Kidney (tissue), 14 donors: ENCODE data around the gene RALGPS1. TPM values are rescaled to one million over a fixed set of nuclear protein-coding genes. Genes with fewer than 3 reads are reported as not detected.

Experiments
- DNase-seq, 5 donors: peaks; one replicate each; pipeline ENCODE4 v3.0.0-alpha.2; 2013 to 2020
- FAIRE-seq: peaks from 2 replicates; lab custom pipeline; 2012; peaks lifted over from hg19 to GRCh38; lab: Jason Lieb, UNC
- H3K27ac ChIP-seq, 2 donors: one replicate each; pipeline ENCODE4 v1.7.0; 2013; ENCODE audit warnings: low read depth in 2 of 2, low read length in 2 of 2, inconsistent platforms in 1 of 2
- H3K27me3 ChIP-seq: one replicate; pipeline ENCODE4 v1.7.1; 2013; ENCODE audit warnings: low read length, inconsistent platforms; ENCODE audit not compliant: control insufficient read depth, insufficient read depth
- H3K36me3 ChIP-seq, 3 donors: one replicate each; pipeline versions ENCODE4 v1.7.0 to v1.7.1; 2013; ENCODE audit warnings: low read length in 3 of 3, control low read depth in 1 of 3, inconsistent platforms in 1 of 3; ENCODE audit not compliant: insufficient read depth in 3 of 3, control insufficient read depth in 2 of 3
- H3K4me1 ChIP-seq, 3 donors: one replicate each; pipeline versions ENCODE4 v1.7.0 to v1.7.1; 2013; ENCODE audit warnings: low read length in 3 of 3, inconsistent platforms in 1 of 3, low read depth in 1 of 3; ENCODE audit not compliant: control insufficient read depth in 2 of 3, insufficient read depth in 2 of 3
- H3K4me3 ChIP-seq, 3 donors: one replicate each; pipeline versions ENCODE4 v1.7.0 to v1.8.1; 2013; ENCODE audit warnings: low read length in 3 of 3, control low read depth in 1 of 3, inconsistent platforms in 1 of 3
- H3K9ac ChIP-seq, 3 donors: one replicate each; pipeline versions ENCODE4 v1.7.0 to v1.7.1; 2013; ENCODE audit warnings: low read length in 3 of 3, control low read depth in 1 of 3, inconsistent platforms in 1 of 3
- H3K9me3 ChIP-seq, 3 donors: one replicate each; pipeline versions ENCODE4 v1.7.0 to v1.7.1; 2013; ENCODE audit warnings: low read length in 3 of 3, control low read depth in 1 of 3, inconsistent platforms in 1 of 3; ENCODE audit not compliant: control insufficient read depth in 2 of 3, insufficient read depth in 1 of 3
- intact Hi-C: fragments of 100-400 bp; cut with DNase I; formaldehyde crosslinking; loops from one replicate; pipeline ENCODE4 v1.11.1; 2022
- polyA plus RNA-seq: library from polyadenylated mRNA; stranded (reverse); fragments of 350-450 nt; fragmentation: Illumina TruSeq; extraction: RNeasy Lipid Tissue Mini Kit (QIAGEN cat#74804); gene quantifications from one replicate; pipeline ENCODE4 v1.2.3, GENCODE V29; 2014; ENCODE audit warnings: low read depth, low replicate concordance; ENCODE audit not compliant: insufficient read depth
- total RNA-seq: library from RNA; stranded (reverse); fragmentation: NEBNext Ultra II Directional; extraction: Animal tissue kit (Norgen Biotek cat#: 25700); gene quantifications from one replicate; pipeline ENCODE4 v1.2.1, GENCODE V29; 2021
- TF ChIP-seq, protein P1 (sequence below): IDR thresholded peaks from 3 replicates; pipeline ENCODE4 v1.5.1; 2012; ENCODE audit warnings: mild to moderate bottlenecking, moderate library complexity, borderline replicate concordance; ENCODE audit not compliant: insufficient read depth; ENCODE audit errors: extremely low read depth
- donor health status: control.
- donor health status: control.
- donor health status: control.
- donor health status: control.
- donor health status: control.
- donor health status: DM: yes; HTN: yes; CAD: no.
- donor health status: Normal renal cell carcinoma (clear cell type).

RALGPS1 gene
- total and polyA plus RNA-seq, 2 donors from 2014 or later, result 9.4 to 25.2 TPM

DNA sequence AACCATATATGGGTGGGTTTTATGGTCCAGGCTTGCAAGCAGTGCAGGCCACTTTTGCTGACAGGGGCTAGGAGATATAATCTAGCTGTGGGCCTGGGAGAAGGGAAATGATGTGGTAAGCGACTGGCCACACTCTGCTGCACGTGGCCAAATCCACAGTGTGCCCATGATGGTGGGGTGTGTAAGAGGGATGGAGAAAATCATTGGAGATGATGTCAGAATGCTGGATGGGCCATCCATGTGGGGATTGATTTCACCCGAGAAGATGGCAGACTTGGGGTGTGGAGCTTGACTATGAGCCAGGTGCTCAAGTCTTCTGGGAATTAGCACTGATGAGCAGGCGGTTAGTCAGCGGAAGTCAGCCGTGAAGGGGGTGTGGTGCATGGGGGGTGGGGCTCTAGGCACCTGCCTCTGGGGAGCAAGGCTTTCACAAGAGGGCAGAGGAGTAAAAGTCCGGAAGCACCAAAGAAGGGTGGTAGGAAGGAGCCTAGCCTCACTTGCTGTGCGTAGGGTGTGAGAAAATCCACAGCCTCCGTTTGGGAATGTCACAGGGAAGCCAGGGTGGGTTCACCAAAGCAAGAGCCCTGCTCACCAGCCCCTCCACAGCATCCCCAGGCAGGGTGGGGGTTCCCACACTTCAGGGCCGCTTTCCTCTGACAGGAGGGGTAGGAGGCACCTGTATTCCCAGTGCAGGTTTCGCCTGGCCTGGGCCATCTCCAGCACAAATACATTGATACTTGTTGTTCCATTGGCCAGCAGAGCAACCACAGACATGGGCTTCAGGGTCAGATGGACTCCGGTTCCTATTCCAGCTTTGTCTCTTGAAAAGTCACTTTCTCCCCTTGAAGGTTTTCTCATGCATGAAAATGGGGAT, 252.3 kb downstream of the RALGPS1 start:
- intact Hi-C loops, result no loop called here
- peaks cover 0 to 5% (median 0%) of the 10 kb centered on the region in 3 donors for H3K4me1 ChIP-seq
- H3K27me3 ChIP-seq, result no peaks in the 10 kb centered on the region
- H3K9ac ChIP-seq, result no peak overlapping the region
- H3K27ac ChIP-seq, result no peak overlapping the region
- peak in 2 of 5 donors; percentile 13 to 80 for DNase-seq
- H3K9me3 ChIP-seq, result no peaks in the 10 kb centered on the region
- no peak for FAIRE-seq
- H3K4me3 ChIP-seq, result no peak overlapping the region
- TF ChIP-seq, protein P1, sequence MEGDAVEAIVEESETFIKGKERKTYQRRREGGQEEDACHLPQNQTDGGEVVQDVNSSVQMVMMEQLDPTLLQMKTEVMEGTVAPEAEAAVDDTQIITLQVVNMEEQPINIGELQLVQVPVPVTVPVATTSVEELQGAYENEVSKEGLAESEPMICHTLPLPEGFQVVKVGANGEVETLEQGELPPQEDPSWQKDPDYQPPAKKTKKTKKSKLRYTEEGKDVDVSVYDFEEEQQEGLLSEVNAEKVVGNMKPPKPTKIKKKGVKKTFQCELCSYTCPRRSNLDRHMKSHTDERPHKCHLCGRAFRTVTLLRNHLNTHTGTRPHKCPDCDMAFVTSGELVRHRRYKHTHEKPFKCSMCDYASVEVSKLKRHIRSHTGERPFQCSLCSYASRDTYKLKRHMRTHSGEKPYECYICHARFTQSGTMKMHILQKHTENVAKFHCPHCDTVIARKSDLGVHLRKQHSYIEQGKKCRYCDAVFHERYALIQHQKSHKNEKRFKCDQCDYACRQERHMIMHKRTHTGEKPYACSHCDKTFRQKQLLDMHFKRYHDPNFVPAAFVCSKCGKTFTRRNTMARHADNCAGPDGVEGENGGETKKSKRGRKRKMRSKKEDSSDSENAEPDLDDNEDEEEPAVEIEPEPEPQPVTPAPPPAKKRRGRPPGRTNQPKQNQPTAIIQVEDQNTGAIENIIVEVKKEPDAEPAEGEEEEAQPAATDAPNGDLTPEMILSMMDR, result no peak
- no peaks in the 10 kb centered on the region for H3K36me3 ChIP-seq

DNA sequence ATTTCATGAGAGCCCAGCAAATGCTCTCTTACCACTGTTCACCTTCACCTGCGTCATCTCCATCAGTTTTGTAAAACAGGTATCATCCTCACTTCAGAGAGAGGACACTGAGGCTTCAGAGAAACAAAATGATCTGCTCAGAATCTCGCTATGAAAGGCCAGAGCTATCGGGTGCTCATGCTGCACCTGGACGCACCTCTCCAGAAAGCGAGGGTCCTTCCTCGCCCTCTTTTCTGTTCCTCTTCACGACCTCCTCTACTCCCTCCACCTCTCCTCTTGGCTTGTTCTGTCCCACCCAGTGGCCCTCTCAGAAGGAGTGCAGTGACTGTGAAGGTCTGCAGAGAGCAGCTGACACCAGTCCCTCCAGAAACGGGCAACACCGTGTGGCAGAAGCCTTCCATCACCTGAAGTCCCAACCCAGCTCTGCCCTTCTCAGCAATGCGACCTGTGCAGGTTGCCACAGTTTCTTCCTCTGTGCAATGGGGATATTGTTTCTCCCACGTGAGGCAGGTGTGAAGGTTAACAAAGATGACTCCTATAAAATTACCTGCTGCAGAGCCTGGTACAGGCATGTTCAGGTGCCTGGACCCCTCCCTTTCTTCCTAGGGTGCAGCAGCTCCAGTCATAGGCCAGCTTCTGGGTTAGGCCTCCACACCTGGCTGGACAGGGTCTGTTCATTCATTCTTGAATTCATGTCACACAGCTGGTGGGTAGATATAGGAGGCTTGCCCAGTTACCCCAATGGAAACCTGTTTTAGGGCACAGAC, 253.2 kb downstream of the RALGPS1 start:
- Histone ChIP-seq H3K27me3 (no peaks in the 10 kb centered on the region), H3K27ac (no peak overlapping the region), H3K36me3 (no peaks in the 10 kb centered on the region), H3K4me3 (no peak overlapping the region), H3K9ac (no peak overlapping the region), H3K4me1 (peaks cover 0 to 5% (median 0%) of the 10 kb centered on the region in 3 donors), H3K9me3 (no peaks in the 10 kb centered on the region)
- DNase-seq (peak in 2 of 5 donors; percentile 11 to 15), FAIRE-seq (no peak)
- intact Hi-C loops, result no loop called here
- TF ChIP-seq, protein P1, result no peak

DNA sequence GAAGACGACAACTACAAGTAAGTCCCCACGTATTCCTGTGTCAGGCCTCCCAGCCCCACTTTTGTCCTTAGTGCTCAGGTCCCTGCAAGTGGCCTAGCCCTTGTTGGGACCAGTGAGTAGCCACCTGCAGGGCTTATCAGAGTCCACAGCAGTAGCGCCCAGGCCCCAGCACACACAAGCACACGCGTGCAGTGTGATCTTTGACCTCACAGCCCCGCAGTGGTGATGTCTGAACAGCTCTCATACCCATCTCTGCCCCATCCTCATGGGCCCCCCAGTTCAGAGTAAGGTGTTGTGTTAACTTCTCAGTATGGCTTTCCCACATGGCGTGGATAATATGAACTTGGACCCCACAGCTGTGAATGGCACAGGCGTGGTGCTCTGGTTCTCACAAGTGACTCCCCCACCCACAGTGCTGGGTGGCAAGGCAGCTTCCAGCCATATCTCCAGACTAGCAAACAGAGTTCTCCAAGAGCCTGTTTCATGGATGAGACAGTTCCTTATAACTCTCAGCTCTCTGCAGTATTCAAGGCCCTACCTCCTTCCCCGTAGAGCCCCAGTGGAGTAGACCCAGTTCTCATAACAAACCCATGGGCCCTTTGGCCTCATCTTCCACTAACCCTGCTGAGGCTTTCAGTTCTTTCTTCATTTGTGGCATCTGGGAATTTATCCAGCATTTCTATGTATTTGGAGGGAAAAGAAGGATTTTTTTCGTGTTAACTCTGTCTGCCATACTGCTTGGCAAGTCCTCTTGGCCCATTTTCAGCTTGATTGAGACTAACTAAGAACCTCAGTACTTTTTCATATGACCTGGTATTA, 254.4 kb downstream of the RALGPS1 start:
- Histone ChIP-seq H3K9me3 (no peaks in the 10 kb centered on the region), H3K4me1 (no peaks in the 10 kb centered on the region), H3K9ac (no peak overlapping the region), H3K4me3 (no peak overlapping the region), H3K27me3 (no peaks in the 10 kb centered on the region), H3K36me3 (no peaks in the 10 kb centered on the region), H3K27ac (no peak overlapping the region)
- TF ChIP-seq, protein P1, result no peak
- no peak for FAIRE-seq
- intact Hi-C loops, result no loop called here
- DNase-seq, result peak in 2 of 5 donors; percentile 11
